Stimulated activated CD8-positive, alpha-beta memory T cell treated with anti-CD3 and anti-CD28 coated beads, Interleukin-4, amount 100 ng/mL, for 24 hours (primary cell): ENCODE results near the gene AGR3.
"Not testable (repeated sequence)": the region's sequence is repeated elsewhere in the genome, so short reads cannot be mapped to it uniquely, and the experiment has no call there.

ENCODE experiments used
- DNase-seq: peaks from one replicate; pipeline ENCODE4 v3.0.0-alpha.2; 2020; ENCODE audit warnings: low read depth

The AGR3 gene

DNA sequence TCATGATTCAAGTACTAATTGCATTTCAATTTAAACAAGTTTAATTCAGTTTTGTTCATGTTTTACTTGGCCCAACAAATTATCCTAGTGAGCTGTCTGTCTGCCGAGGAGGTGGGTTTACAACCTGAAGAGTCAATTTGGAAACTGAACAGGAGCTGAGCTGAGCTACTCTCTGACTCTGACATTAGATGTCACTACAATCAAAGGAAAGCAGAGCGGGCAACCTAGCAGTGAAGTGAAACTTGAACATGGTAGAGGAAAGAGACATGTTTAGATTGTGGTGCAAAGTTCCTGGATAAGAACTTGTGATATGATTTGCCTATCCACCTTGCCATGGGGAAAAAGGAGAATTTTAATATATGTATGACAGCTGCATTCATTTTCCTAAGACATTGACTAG, 9.6 kb upstream of the AGR3 start:
- DNase-seq: no peak

DNA sequence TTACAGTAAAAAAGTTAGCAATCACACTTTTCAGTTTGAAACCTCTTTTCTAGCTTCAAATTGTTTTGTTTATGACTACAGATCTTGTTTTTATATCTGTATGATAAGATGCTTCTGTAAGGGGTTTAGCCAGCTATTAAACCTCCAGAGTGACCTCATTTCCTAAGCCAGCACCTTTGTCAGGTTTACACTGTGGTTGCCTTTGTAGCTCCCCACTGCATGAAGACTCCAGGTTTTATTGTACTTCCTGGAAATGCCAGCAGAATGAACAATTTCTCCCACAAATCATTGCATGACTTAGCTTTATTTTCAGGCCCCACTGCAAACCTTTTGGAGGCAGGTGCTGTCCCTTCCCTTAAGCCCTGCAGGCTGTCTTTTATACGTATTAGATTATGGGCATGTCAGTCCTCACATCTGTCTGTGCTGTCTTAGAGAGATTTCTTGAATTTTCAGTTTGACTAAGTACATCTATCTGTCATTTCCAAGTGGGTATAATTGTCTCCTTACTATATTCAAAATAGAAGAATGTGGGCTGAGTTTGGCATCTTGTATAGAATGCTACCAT, 8.2 kb upstream of the AGR3 start:
- no peak for DNase-seq

DNA sequence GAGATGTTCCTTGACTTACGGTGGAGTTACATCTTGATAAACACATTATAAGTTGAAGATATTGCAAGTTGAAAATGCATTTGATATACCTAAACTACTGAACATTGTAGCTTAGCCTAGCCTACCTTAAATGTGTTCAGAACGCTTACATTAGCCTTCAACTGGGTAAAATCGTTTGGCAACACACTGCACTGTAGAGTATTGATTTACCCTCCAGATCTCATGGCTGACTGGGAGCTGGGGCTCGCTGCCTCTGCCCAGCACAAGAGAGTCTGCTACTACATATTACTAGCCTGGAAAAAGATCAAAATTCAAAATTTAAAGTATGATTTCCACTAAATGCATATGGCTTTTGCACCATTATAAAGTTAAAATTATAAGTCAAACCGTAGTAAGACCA, 7.5 kb upstream of the AGR3 start:
- no peak for DNase-seq

DNA sequence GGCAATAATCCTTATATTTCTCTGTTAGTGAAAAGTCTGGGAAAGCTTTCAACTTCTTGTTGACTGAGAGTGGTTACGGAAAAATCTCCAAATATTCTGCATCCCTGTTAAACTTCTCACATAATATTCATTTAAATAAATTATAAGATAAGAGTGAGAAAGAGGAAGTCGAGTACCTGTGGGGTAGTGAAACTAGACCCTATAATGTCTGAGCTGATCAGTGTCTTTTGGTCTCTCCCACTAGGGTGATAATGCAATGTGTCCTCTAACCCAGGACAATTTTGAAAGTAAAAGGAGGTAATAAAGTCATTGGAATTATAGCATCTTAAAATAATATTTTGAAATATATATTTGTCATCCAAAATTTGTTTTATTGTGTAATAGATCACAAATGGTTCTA, 2.1 kb upstream of the AGR3 start:
- no peak for DNase-seq

DNA sequence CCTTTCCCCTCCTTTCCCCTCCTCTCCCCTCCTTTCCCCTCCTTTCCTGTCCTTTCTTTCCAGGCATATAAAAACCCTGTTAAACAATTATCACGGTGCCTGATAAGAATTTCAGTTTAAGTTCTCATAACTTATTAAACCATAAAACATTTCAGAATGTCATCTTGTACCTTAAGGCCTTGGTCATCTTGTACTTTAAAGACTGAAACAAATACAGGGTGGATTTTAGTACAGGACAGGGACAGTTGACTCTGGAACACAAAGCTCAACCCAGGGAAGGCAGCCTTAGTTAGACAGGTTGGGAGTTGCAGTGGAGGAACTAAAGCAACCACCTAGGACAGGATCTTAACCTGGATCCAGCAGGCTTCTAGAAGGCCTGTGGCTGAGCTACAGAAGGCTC, 1.2 kb downstream of the AGR3 start:
- DNase-seq: no peak

DNA sequence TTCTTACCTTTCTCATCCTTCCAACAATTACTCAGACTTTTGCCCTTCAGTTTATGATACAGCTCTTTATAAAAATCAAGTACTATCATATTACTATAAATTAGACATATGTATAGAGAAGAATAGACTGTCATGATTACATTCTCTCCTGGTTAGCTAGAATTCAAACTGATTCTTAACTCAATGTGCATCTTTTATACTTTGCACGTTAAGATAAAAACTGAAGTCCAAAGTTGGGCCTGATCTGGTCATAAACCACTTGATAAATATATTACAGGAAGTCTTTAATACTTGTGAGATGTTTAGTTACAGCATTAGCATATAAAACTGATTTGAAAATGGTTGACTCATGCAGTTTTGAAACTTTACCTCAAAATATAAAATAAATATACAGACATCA, 2.6 kb downstream of the AGR3 start:
- no peak for DNase-seq

DNA sequence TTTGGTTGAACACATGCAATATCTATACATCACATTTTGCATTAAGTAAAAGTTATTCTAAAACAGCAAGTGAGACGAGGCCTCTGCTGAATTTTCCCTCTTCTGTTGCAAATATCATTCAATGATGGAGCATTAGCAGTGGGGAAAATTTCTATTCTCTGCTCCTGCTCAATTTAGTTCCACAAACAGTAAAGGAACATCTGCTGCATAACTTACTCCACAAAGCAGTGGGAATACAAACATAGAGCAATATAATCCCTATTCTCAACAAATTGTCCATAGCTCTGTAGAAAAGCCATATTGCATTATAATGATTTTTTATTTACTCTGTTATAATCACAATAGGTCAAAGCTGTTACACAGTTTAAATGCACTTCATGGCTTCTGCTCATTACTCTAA, 5.9 kb downstream of the AGR3 start:
- DNase-seq: no peak

DNA sequence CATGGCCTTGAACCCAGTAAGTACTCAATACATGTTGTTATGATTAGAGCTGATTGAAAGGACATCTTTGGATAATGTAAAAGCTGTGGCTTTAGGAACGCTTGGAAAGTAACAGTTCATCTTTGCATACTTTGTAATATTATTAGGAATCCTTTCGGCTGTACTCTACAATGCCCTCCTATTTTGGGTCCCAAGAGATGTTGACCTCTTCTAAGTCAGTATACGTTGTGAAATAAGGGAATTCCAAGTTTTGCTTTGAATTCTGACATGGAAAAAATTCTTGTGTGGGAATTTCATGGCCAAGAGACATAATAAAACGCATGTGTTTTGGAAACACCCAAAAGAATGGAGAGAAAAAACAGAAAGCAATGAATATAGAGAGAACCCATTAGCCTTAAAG, 7.7 kb downstream of the AGR3 start:
- DNase-seq: no peak

DNA sequence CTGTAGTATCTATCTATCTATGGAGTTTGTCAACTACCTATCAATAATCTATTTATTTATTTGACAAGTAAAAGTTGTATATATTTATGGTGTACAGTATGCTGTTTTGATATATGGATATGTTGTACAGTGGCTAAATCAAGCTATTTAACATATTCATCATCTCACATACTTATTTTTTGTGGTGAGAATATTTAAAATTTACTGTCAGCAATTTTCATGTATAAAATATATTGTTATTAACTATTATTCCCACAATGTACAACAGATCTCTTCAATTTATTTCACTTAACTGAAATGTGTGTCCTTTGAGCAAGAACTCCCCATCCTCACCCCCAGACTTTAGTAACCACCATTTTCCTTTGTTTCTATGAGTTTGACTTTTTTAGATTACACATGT, 14.5 kb downstream of the AGR3 start:
- no peak for DNase-seq

DNA sequence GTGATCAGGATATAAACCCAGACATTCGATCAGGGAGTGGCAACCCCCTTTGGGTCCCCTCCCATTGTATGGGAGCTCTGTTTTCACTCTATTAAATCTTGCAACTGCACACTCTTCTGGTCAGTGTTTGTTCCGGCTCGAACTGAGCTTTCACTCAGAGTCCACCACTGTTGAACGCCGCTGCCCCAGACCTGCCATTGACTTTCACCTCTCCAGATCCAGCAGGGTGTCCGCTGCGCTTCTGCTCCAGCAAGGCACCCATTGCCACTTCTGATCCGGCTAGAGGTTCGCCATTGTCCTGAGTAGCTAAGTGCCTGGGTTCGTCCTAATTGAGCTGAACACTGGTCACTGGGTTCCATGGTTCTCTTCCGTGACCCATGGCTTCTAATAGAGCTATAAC, 28.6 kb downstream of the AGR3 start:
- not testable (repeated sequence) for DNase-seq

DNA sequence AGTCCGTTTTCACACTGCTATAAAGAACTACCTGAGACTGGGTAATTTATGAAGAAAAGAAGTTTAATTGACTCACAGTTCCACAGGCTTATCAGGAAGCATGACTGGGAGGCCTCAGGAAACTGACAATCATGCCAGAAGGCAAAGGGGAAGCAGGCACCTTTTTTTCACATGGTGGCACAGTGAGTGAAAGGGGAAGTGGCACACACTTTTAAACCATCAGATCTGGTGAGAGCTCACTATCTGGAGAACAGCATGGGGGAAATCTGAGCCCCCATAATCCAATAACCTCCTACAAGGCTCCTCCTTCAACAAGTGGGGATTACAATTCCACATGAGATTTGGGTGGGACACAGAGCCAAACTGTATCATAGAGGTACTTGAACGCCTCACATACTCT, 30.0 kb downstream of the AGR3 start:
- DNase-seq: no peak

DNA sequence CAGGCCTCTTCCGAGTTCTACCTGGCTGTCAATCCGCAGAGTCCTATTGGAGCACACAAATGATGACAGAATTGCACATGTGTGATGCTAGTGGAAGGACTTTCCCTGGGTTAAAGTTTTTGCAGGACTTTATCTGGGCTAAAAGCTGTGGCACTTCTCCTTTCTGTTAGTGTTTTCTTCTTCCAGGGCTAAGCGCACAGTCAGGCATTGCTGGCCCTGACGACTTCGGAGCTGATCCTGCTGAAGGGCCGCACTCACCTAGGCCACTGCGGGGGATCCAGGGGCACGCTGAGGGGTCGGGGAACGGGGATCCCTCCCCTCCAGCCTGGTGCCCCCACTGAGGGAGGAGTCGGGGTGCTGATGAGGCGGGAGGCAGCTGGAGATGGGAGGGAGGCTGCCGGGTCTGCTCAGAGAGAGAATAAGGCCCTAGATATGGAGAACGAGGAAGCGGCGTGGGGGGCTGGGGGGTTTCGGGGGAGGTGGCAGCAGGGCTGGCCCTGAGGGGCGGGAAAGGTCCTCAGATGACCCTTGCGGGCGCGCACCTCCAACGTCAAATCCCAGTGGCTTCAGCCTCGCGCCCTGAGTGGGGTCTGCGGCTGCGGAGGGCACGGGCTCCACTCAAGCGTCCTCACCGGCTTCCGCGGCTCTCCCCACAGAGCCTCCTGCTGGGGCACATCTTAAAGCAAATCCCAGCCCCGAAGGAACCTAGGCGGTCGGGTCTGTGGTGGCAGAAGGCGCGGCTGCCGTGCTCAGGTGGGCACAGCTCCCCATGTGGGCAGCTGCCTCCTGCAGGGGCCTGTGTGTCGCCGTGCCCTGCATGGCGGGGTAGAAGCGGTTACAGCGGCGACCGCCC, 30.9 kb downstream of the AGR3 start:
- DNase-seq: no peak

DNA sequence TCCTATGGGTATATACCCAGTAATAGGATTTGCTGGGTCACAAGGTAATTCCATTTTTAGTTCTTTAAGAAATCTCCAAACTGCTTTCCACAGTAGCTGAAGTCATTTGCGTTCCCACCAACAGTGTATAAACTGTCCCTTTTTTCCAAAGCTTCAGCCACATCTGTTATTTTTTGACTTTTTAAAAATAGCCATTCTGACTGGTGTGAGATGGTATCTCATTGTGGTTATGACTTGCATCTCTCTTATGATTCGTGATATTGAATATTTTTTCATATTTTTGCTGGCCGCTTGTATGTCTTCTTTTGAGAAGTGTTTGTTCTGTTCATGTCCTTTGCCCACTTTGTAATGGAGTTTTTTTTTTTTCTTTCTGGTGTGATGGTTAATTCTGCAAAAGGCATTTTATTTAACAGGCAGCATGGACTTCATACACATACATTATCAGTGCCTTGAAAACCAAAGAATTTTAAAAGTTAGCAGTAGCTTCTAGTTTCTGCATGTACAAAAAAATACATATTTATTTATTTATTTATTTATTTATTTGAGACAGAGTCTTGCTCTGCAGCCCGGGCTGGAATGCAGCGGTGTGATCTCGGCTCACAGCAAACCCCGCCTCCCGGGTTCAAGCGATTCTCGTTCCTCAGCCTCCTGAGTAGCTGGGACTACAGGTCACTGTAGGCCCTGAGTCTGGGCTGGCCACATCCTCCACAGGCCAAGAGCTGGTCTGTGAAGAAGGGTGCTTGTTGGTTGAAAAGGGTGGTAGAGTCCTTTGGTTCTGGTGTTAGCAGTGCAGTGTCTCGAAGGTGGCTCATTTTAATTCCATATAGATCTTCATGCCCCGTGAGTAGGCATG, 32.3 kb downstream of the AGR3 start:
- DNase-seq: no peak

DNA sequence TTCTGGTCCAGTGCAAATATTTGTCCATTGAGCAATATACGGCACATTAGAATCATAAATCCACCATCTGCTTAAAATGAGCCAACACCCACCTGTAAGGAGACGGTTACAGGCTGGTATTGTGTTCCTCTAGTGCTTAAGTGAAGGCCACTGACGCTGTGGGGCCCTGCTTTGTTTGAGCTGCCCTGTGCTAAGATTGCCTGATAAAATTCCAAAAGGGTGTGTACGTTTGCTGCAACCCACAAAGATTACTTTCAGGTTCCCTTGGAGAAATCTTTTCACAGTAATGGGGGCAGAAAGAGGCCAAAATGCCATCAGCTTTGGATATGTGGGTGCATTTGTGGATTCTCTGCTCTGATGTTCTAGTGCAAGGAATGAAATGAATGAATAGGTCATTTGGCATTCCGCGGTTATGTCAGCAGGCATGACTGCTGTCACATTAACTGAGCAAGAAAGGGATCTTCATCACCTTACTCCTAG, 34.4 kb downstream of the AGR3 start:
- no peak for DNase-seq

DNA sequence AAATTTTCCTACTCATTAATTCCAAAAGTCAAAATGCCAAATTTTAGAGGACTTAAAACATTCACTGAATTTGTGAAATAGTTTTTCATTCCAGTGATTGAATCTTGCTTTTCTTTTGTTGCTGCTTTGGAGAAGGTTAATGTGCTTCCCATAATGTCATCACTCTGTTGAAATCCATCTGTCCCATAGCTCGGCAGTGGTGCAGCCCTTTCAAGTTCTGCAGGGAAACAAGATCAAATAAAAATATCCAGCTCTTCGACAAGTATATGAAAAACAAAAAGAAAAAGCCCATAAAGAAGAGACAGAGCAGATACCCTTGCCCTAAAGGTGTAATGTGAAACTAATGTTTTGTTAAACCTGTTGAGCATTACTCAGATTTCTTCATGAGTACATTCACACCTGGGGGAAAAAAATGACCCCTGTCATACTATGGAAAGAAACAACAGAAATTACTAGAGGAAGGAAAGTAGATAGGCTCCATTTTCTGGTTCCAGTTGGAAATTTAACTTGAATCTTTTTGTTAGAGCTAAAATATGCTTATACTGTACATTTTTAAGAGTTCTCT, 35.1 kb downstream of the AGR3 start:
- no peak for DNase-seq

DNA sequence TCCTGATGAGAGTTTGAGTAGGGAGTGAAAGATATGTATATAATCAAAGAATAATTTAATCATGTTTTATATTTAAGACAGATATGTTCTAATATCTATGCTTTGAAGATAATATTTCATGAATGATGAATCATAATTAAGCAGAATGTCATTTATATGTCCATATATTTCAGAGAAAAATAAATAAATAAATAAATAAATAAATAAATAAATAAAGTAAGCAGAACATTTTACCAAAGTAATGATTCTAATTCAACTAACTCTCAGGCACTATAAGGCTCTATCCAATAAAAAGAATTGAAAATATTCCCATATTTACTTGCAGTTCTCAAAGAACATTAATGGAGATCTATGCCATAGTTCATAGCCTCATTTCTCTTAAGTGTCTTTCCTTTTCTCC, 36.0 kb downstream of the AGR3 start:
- DNase-seq: no peak

DNA sequence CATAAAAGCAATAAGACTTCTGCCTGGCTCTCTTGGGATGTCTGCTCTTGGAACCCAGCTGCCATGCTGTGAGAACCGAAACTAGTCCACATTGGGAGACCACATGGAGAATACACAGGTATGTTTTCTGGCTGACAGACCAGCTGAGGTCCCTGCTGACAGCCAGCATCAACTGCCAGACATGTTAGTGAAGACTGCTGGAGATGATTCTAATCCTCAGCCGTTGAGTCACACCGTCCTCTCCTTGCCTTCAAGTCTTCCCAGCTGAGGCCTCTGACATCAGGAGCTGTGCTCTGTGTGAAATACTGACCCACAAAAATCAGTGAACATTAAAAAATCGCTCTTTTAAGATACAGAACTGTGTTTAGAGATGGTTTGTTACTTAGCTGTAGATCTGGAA, 40.1 kb downstream of the AGR3 start:
- DNase-seq: no peak

DNA sequence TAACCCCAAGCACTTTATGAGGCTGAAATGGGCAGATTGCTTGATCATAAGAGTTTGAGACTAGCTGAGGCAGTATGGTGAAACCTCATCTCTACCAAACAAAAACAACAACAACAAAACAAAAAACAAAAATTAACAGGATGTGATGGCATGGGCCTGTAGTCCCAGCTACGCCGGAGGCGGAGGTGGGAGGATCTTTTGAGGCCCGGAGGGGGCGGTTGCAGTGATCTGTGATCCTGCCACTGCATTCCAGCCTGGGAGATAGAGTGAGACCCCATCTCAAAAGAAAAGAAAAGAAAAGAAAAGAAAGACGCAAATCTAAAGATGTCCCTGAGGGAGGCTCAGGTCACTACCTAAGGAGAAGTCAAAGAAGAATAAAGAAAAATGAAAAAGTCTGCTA, 41.7 kb downstream of the AGR3 start:
- DNase-seq: no peak

DNA sequence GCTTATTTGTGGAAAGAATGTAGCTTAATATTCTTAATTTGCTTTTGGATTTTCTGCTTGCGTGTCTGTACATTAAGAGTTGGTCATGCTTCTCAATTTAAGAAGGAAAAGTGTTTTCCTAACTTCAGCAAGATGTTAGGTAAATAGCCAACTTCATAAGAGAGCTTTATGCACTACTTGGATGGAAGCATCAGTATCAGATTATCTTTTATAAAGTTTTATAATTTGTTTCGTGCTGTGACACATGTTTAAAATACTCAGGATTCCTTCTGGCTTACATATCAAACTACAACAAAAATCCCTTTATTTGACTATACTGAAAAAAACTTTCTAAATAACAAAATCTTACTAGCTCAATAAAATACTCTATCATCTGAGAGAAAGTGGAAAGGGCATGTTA, 42.1 kb downstream of the AGR3 start:
- no peak for DNase-seq

DNA sequence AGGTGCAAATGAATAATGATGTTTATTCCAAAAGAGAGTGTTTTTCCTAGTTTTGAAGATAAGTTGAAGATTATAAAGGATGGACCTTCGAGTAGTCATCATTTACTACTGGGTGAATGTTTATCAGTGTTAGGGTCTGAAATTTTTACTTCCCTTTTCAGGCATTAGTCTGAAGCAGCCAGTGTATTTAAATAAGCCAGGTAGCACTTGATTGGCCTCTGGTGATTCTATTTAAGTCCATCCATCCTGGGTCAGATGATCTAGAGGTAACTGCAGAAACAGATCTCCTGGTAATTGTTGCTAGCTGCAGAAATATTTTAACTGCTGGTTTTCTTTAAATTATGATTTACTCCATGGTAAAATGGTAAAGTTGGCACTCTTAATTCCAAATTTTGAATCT, 42.9 kb downstream of the AGR3 start:
- DNase-seq: no peak

DNA sequence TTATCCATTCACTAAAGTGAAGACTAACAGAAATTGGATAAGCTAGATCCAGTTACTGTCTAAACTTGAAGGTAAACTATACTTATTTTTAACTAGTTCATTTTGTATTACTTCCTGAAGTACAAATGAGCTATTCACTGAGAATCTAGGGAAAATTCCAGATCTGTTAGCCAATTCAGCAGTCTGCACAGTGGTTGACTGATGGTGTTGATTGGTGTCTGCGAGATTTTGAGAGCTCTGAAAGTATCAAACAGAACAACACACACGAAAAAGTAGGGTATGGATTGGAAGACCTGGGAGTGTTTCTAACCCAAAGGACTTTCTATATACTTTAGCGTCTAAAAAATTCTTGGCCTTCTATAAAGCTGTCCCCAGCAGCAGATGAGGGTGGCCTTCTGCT, 43.4 kb downstream of the AGR3 start:
- DNase-seq: no peak

DNA sequence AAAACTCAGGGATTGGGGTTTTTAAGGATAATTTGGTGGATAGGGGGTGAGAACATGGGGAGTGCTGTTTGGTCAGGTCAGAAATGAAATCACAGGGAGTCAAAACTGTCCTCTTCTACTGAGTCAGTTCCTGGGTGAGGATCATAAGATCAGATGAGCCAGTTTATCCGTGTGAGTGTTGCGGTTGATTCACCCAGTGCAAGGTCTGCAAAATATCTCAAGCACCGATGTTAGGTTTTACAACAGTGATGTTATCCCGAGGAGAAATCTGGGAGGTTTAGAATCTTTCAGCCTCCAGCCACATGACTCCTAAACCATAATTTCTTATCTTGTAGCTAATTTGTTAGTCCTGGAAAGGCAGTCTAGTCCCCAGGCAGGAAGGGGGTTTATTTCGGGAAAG, 45.3 kb downstream of the AGR3 start:
- no peak for DNase-seq

DNA sequence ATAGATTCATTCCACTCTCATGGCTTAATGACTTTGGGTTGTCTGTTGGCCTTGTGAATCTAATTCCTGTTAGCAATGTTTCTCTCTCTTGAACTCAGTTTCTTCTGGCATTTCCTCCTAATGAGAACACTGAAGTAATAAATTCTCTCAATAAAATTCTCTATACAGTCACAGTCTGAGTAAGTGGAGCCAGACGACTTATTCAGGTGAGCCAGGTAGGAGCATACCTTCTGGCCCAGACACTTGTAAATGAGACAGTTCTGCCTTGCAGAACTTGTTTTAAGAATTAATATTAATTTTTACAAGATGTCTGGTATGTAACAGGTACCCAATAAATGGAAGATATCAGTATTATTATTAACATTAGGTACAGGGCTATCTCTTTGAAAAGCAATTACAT, 48.4 kb downstream of the AGR3 start:
- DNase-seq: no peak
